Right cardiac atrium (tissue), 5 donors: ENCODE measurements around the gene CPN2. TPM values are rescaled to one million over a fixed set of nuclear protein-coding genes. Genes with fewer than 3 reads are reported as not detected.
A peak's percentile ranks its signal among the peaks of the same experiment; 100 is the strongest.

ENCODE experiments used
- ATAC-seq, 2 donors: fragments of 200-7000 bp; cut with Tn5 transposase; one replicate each; pipeline versions ENCODE4 v1.8.0 to v1.9.1; 2020; ENCODE audit warnings: moderate library complexity in 2 of 2, mild to moderate bottlenecking in 1 of 2
- DNase-seq, 3 donors: peaks; one replicate each; pipeline ENCODE4 v3.0.0-alpha.2; 2020
- H3K27ac ChIP-seq: one replicate; pipeline ENCODE4 v1.5.1; 2013; ENCODE audit warnings: mild to moderate bottlenecking, low read length, control low read depth, moderate library complexity
- H3K27me3 ChIP-seq: one replicate; pipeline ENCODE4 v1.6.1; 2013; ENCODE audit not compliant: control insufficient read depth, insufficient read depth
- H3K4me1 ChIP-seq: one replicate; pipeline ENCODE4 v1.6.1; 2013; ENCODE audit warnings: low read length; ENCODE audit not compliant: control insufficient read depth, insufficient read depth
- H3K4me3 ChIP-seq: one replicate; pipeline ENCODE4 v1.5.1; 2013; ENCODE audit warnings: low read length, control low read depth
- H3K9me3 ChIP-seq: one replicate; pipeline ENCODE4 v1.6.1; 2013; ENCODE audit warnings: low read length; ENCODE audit not compliant: control insufficient read depth
- WGBS: extraction: QIAGEN DNeasy Blood & Tissue Kit; methylation state at CpG from one replicate; pipeline ENCODE4 v1.1.7; 2013; 5-methylcytosine and 5-hydroxymethylcytosine counted together
- intact Hi-C, 4 donors: fragments of 100-400 bp; cut with DNase I; formaldehyde crosslinking; loops; one replicate each; pipeline versions ENCODE4 v1.11.0 to v1.14.0; 2022 to 2023
- long read RNA-seq, 4 donors: library from polyadenylated mRNA; unstranded; transcript quantifications; one replicate each; pipeline ENCODE4 v2.0.0, GENCODE V29; 2020 to 2021
- polyA plus RNA-seq: library from polyadenylated mRNA; stranded (reverse); fragments of 200-250 nt; gene quantifications from one replicate; pipeline ENCODE4 v1.2.3, GENCODE V29; 2013
- total RNA-seq, 4 donors: library from RNA; stranded (reverse); fragmentation: NEBNext Ultra II Directional; extraction: Animal tissue kit (Norgen Biotek cat#: 25700); gene quantifications; one replicate each; pipeline ENCODE4 v1.2.1, GENCODE V29; 2021
- donor health status: healthy with polysubstance abuse.
- donor health status: DM: no; HTN: yes; CAD: no.
- donor health status: DM: no; HTN: no; CAD: no.
- donor health status: DM: no; HTN: yes; CAD: no; lungs with severe emphysema.
- donor health status: DM: yes; HTN: yes; CAD: no.

CPN2 gene, protein sequence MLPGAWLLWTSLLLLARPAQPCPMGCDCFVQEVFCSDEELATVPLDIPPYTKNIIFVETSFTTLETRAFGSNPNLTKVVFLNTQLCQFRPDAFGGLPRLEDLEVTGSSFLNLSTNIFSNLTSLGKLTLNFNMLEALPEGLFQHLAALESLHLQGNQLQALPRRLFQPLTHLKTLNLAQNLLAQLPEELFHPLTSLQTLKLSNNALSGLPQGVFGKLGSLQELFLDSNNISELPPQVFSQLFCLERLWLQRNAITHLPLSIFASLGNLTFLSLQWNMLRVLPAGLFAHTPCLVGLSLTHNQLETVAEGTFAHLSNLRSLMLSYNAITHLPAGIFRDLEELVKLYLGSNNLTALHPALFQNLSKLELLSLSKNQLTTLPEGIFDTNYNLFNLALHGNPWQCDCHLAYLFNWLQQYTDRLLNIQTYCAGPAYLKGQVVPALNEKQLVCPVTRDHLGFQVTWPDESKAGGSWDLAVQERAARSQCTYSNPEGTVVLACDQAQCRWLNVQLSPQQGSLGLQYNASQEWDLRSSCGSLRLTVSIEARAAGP
- total RNA-seq (not detected), polyA plus RNA-seq (0.07 TPM)
- long read RNA-seq, donor 1, partial matches to known transcripts, result 0 of 1 reads
- long read RNA-seq, donor 1, other reads (novel, unspliced or antisense), result 1 of 1 reads
- long read RNA-seq, donor 2, result 0 reads
- long read RNA-seq, donor 3, result 0 reads
- long read RNA-seq, donor 4, result 0 reads

DNA sequence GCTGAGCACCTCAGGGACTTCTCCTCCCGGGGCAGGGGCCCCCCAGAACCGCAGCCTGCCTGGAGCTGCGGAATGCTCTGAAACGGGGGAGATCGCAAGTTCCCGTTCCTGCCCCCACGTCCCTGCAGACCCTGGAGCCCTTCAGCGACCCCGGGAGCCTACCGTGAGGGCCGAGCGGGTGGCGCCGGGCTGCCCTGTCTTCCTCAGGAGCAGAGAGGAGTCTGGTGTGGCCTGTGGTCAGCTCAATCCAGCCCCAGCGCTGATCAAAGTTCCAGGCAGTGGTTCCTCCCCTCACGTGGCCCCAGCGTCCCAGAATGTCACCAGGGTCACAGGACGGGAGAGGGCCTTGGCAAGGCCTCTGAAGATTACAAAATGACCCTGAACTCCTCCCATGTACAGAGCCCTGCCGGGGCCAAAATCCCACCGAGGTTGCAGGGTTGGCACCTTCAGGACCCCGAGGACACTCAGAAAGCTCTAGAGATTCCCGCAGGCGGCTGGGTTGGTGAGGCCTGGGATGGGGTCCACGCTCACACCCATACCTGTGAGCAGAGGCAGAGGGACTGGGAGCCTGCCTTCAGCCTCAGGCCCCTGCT is at the start of gene CPN2:
TSS of gene CPN2 (minus strand) at position 249 of the 593 bp plus-strand sequence. CDS start 8,626 bp downstream, outside the sequence.
- Histone ChIP-seq H3K9me3 (no peaks in the 10 kb centered on the region), H3K4me1 (no peaks in the 10 kb centered on the region), H3K27me3 (no peaks in the 10 kb centered on the region), H3K27ac (no peak within 1 kb of the TSS), H3K4me3 (no peak within 1 kb of the TSS)
- WGBS, result 88% methylated on average over 24 of the region's 24 CpGs
- intact Hi-C loops, result no loop called here
- DNase-seq (no peak), ATAC-seq (peak in 1 of 2 donors; percentile 21)

DNA sequence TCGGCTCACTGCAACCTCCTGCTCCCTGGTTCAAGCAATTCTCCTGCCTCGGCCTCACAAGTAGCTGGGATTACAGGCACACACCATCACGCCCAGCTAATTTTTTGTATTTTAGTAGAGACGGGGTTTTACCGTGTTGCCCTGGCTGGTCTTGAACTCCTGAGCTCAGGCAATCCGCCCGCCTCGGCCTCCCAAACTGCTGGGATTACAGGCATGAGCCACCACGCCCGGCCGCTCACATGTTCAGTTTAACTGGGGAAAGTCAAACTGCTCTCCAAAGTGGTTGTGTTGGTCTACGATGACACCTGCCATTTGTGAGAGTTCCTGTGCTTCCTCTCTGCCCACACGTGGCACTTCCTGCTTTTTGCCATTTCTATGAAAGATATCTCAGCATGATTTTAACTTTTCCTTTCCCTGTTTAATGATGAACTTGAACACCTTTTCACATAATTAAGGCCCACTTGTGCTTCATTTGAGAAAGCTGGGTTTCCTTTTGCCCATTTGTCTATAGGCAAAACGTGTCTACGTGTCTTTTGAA is 48.8 kb upstream of the CPN2 start:
- 85% methylated on average over 15 of the region's 15 CpGs for WGBS
- ATAC-seq, result no peak

DNA sequence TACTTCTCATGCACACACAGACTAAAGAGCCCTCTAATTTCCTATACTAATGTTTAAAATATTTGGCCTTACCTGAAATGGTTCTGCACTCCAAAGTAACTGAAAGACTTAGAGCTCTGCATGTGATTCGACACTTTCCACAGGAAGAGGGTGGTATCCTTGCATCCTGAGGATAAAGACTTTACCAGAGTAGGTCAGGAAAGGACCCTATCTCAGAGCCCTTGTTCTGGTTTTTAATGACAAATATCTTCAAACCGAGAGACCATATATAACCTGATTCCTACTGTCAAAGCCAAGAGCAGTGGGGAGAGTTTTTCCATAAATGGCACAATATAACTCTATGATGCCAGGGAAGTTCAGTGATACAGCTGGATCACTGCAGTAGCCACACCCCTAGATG is 48.0 kb upstream of the CPN2 start, which contains the start of gene GP5:
TSS of gene GP5 (minus strand) at position 101 of the 400 bp plus-strand sequence. CDS start 984 bp downstream, outside the sequence.
- ATAC-seq (no peak), DNase-seq (no peak)
- intact Hi-C loops, result no loop called here
- Histone ChIP-seq H3K4me3 (no peak within 1 kb of the TSS), H3K9me3 (no peaks in the 10 kb centered on the region), H3K27ac (no peak within 1 kb of the TSS), H3K27me3 (no peaks in the 10 kb centered on the region), H3K4me1 (no peaks in the 10 kb centered on the region)
- 53% methylated on average over 2 of the region's 2 CpGs for WGBS

More for the DNA sequence above, 48.8 kb upstream of the CPN2 start:
- no peaks in the 10 kb centered on the region for H3K4me1 ChIP-seq
- H3K9me3 ChIP-seq, result no peaks in the 10 kb centered on the region
- H3K4me3 ChIP-seq, result no peak overlapping the region
- H3K27ac ChIP-seq, result no peak overlapping the region
- intact Hi-C loops, result loop anchor here in 2 of 4 donors (5.0 to 10.0 kb wide), 2 partner anchors 58 to 65 kb away; no protein-coding TSS in a partner anchor
- no peak for DNase-seq
- no peaks in the 10 kb centered on the region for H3K27me3 ChIP-seq

DNA sequence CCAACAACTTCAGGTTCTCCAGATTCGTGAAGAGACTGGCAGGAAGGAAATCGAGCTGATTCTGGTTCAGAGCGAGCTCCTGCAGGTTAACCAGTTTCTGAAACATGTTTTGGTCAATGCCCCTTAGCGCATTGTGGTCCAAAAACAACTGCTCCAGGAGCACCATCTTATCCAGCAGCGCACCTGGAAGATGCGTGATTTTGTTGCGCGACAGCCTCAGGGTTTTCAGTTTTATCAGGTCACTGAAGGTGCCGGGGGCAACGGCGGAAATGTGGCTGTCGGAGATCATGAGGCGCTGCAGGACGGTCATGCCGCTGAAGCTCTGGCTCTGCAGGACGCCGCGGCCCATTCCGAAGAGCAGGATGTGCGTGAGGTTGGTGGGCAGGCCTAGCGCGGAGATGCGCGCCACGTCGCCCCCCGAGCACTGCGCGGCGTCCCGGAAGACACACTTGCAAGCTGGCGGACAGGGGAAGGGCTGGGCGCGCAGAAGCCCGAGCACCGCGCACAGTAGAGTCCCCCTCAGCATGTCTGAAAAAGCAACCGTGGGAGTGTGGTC is 46.7 kb upstream of the CPN2 start:
- ATAC-seq, result peak; percentile 40 to 55
- intact Hi-C loops, result no loop called here
- 4% methylated on average over 38 of the region's 38 CpGs for WGBS

DNA sequence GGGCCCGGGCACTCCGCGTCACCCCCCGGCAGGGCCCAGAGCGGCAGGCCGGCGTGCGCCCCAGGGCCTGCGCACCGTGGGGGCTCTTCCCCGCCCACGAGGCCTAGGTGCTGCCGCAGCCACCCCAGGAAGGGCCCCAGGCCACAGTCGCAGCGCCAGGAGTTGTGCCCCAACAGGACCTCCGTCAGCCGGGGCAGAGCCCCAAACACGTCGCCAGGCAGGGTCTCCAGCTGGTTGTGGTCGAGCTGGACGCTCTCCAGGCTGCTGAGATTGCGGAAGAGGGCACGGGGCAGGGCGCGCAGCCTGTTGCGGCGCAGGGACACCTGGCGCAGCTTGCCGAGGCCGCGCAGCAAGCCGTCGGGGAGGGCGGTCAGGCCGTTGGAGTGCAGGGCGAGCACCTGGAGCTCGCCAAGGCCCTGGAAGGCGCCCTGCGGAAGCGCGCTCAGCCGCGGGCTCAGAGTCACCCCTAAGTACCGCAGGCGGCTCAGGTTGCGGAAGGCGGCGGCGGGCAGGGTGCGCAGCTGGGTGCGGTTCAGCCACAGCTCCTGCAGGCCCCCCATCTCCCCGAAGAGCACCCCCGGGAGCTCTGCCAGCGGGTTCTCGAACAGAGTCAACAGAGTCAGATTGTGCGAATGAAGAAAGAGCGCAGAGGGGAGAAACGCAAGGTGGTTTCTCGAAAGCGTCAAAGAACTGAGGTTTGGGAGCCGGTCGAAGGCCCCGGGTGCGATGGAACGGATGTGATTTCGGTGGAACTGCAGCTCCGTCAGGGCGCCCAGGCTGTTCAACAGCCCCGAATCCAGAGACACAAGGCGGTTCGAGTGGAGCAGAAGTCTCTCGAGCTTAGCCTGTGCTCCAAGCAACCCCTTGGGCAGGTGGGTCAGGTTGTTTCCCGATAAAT is 46.0 kb upstream of the CPN2 start:
- no peaks in the 10 kb centered on the region for H3K9me3 ChIP-seq
- intact Hi-C loops, result no loop called here
- WGBS, result 36% methylated on average over 73 of the region's 73 CpGs
- no peak overlapping the region for H3K27ac ChIP-seq
- H3K4me1 ChIP-seq, result no peaks in the 10 kb centered on the region
- no peak for DNase-seq
- ATAC-seq, result peak; percentile 8 to 40
- no peaks in the 10 kb centered on the region for H3K27me3 ChIP-seq
- no peak overlapping the region for H3K4me3 ChIP-seq

More for the DNA sequence above, 46.7 kb upstream of the CPN2 start:
- Histone ChIP-seq H3K27ac (no peak overlapping the region), H3K4me3 (no peak overlapping the region), H3K4me1 (no peaks in the 10 kb centered on the region), H3K9me3 (no peaks in the 10 kb centered on the region), H3K27me3 (no peaks in the 10 kb centered on the region)
- peak in 1 of 3 donors; percentile 68 for DNase-seq

DNA sequence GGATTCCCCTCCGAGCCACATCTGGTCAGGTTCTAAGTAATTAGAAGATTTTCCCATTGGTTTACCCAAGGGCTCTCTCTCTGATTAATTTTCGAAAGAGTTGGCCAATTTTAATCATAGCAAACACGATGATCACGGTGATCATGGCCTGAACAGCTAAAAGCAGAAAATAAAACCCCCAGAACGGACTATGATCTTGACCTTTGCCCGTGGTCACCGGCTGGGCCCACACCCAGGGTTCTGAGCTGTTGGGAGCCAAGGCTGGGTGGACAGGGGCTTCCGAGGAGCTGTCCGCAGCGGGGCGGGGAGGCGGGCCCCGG is 45.4 kb upstream of the CPN2 start:
- WGBS, result 36% methylated on average over 13 of the region's 13 CpGs
- H3K4me3 ChIP-seq, result no peak overlapping the region
- intact Hi-C loops, result no loop called here
- H3K9me3 ChIP-seq, result no peaks in the 10 kb centered on the region
- H3K4me1 ChIP-seq, result no peaks in the 10 kb centered on the region
- no peak for ATAC-seq
- H3K27ac ChIP-seq, result no peak overlapping the region
- H3K27me3 ChIP-seq, result no peaks in the 10 kb centered on the region
- DNase-seq, result no peak

DNA sequence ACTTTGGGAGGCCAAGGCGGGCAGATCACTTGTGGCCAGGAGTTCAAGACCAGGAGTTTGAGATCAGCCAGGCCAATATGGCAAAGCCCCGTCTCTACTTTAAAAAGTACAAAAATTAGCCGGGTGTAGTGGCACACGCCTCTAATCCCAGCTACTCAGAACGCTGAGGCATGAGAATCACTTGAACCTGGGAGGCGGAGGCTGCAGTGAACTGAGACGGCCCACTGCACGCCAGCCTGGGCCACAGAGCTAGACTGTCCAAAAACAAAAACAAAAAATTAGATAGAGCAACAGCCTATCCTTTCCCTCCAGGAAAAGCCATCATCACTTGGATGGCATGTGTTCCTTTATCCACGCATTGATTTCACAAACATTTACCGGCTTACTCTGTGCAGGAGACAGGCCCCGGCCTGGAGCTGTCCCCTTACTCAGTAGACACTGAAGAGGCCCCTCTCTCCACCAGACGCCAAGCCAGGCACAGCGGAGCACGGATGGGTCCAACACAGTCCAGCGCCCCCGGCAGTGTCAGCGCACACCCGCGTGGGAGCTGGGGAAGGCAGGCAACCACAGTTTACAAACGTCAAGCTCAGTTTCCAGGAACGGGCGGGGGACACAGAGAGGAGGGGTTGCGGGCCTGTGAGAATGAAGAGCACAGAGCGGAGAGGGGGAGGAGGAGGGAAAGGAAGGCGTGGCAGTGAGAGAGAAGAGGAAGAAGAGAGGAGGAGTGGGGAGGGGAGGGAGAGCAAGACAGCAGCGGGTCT is 44.8 kb upstream of the CPN2 start:
- H3K4me1 ChIP-seq, result no peaks in the 10 kb centered on the region
- no peaks in the 10 kb centered on the region for H3K9me3 ChIP-seq
- no peak overlapping the region for H3K4me3 ChIP-seq
- H3K27ac ChIP-seq, result no peak overlapping the region
- 50% methylated on average over 26 of the region's 26 CpGs for WGBS
- intact Hi-C loops, result no loop called here
- H3K27me3 ChIP-seq, result no peaks in the 10 kb centered on the region
- DNase-seq (peak in 2 of 3 donors; percentile 34 to 71), ATAC-seq (peak; percentile 59 to 77)

DNA sequence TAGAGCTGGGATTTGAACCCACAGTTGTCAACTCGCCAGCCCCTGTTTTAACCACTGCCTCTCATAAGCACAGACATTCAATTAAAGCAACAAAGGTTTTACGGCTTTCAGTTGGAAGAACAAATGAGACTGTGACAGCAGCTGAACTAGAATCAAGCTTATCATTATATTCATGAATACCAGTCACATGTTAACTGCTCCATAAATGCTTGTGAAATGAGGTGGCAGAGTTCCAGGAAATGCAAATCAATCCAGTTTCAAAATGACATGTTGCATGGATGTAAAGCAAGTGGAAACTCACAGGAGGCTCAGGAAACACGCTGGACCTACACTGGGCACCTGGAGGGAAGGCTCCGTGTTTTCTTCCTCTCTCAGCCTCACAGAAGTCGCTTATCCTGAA is 44.1 kb upstream of the CPN2 start:
- Histone ChIP-seq H3K4me1 (no peaks in the 10 kb centered on the region), H3K27ac (no peak overlapping the region), H3K27me3 (no peaks in the 10 kb centered on the region), H3K4me3 (no peak overlapping the region), H3K9me3 (no peaks in the 10 kb centered on the region)
- no peak for ATAC-seq
- no peak for DNase-seq
- 91% methylated on average over 5 of the region's 5 CpGs for WGBS
- intact Hi-C loops, result no loop called here

DNA sequence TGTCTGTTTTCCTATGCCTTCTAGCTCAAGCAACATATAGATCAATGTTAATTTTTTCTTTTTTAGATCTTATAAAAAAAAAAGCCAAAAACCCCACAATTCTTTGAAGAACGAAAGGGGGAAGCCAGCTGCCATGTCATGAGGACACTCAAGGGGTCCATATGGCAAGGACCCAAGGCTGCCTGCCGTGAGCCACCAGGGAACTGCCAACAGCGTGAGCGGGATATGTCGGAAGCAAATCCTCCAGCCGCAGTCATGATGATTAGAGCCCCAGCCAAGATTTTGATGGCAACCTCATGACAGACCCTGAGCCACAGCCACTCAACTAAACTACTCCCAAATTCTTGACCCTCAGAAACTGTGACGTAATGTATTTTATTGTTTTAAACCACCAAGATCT is 41.4 kb upstream of the CPN2 start:
- 87% methylated on average over 7 of the region's 7 CpGs for WGBS
- no peaks in the 10 kb centered on the region for H3K27me3 ChIP-seq
- no peaks in the 10 kb centered on the region for H3K4me1 ChIP-seq
- no peak for DNase-seq
- no peak for ATAC-seq
- H3K27ac ChIP-seq, result no peak overlapping the region
- H3K4me3 ChIP-seq, result no peak overlapping the region
- H3K9me3 ChIP-seq, result no peaks in the 10 kb centered on the region
- intact Hi-C loops, result no loop called here
